Measurements from ENCODE around the gene ORC3.
"Not testable (repeated sequence)": the region's sequence is repeated elsewhere in the genome, so short reads cannot be mapped to it uniquely, and the experiment has no call there.

ORC3 gene

GRCh38 chr6:87684895-87685654 lies 95.1 kb downstream of the ORC3 start:
- no peaks in the 10 kb centered on the region for H3K9me3 Mint-ChIP-seq
- H3K4me3 Mint-ChIP-seq, result no peak overlapping the region
- no peaks in the 10 kb centered on the region for H3K27me3 Mint-ChIP-seq
- peak overlapping the region; percentile 1 for H3K27ac Mint-ChIP-seq
- peaks cover 59% of the 10 kb centered on the region for H3K36me3 Mint-ChIP-seq (ENCODE audit: low read depth)
- peaks cover 73% of the 10 kb centered on the region for H3K4me1 Mint-ChIP-seq (ENCODE audit: low read depth)

GRCh38 chr6:87686636-87687205 lies 96.8 kb downstream of the ORC3 start:
- H3K27me3 Mint-ChIP-seq, H3K9me3 Mint-ChIP-seq, H3K4me3 Mint-ChIP-seq, H3K27ac Mint-ChIP-seq: not testable (repeated sequence)
- Mint-ChIP-seq H3K36me3 (ENCODE audit: low read depth) (peaks cover 61% of the 10 kb centered on the region), H3K4me1 (ENCODE audit: low read depth) (peaks cover 80% of the 10 kb centered on the region)

GRCh38 chr6:87687296-87687695 lies 97.4 kb downstream of the ORC3 start:
- Mint-ChIP-seq H3K9me3 (no peaks in the 10 kb centered on the region), H3K4me1 (ENCODE audit: low read depth) (peaks cover 80% of the 10 kb centered on the region)

GRCh38 chr6:87687893-87688292 lies 98.0 kb downstream of the ORC3 start:
- peaks cover 79% of the 10 kb centered on the region for H3K4me1 Mint-ChIP-seq (ENCODE audit: low read depth)
- not testable (repeated sequence) for H3K4me3 Mint-ChIP-seq, H3K27me3 Mint-ChIP-seq, H3K27ac Mint-ChIP-seq, H3K9me3 Mint-ChIP-seq
- H3K36me3 Mint-ChIP-seq (ENCODE audit: low read depth), result peaks cover 54% of the 10 kb centered on the region

More at GRCh38 chr6:87687296-87687695, 97.4 kb downstream of the ORC3 start:
- H3K27ac Mint-ChIP-seq, result no peak overlapping the region
- H3K27me3 Mint-ChIP-seq, result no peaks in the 10 kb centered on the region
- H3K4me3 Mint-ChIP-seq, result no peak overlapping the region
- peaks cover 57% of the 10 kb centered on the region for H3K36me3 Mint-ChIP-seq (ENCODE audit: low read depth)

GRCh38 chr6:87690441-87690840 lies 100.5 kb downstream of the ORC3 start:
- H3K27ac Mint-ChIP-seq, result peak overlapping the region; percentile 31
- no peak overlapping the region for H3K4me3 Mint-ChIP-seq

GRCh38 chr6:87692086-87692485 lies 102.2 kb downstream of the ORC3 start:
- H3K36me3 Mint-ChIP-seq (ENCODE audit: low read depth), result peaks cover 38% of the 10 kb centered on the region
- H3K4me1 Mint-ChIP-seq (ENCODE audit: low read depth), result peaks cover 73% of the 10 kb centered on the region
- no peaks in the 10 kb centered on the region for H3K27me3 Mint-ChIP-seq
- H3K27ac Mint-ChIP-seq, result no peak overlapping the region
- no peaks in the 10 kb centered on the region for H3K9me3 Mint-ChIP-seq
- H3K4me3 Mint-ChIP-seq, result no peak overlapping the region

More at GRCh38 chr6:87690441-87690840, 100.5 kb downstream of the ORC3 start:
- H3K27me3 Mint-ChIP-seq, result no peaks in the 10 kb centered on the region
- no peaks in the 10 kb centered on the region for H3K9me3 Mint-ChIP-seq
- peaks cover 78% of the 10 kb centered on the region for H3K4me1 Mint-ChIP-seq (ENCODE audit: low read depth)
- peaks cover 50% of the 10 kb centered on the region for H3K36me3 Mint-ChIP-seq (ENCODE audit: low read depth)

GRCh38 chr6:87696817-87697216 lies 106.9 kb downstream of the ORC3 start:
- peaks cover 69% of the 10 kb centered on the region for H3K4me1 Mint-ChIP-seq (ENCODE audit: low read depth)
- H3K27ac Mint-ChIP-seq, H3K27me3 Mint-ChIP-seq, H3K4me3 Mint-ChIP-seq, H3K9me3 Mint-ChIP-seq: not testable (repeated sequence)
- H3K36me3 Mint-ChIP-seq (ENCODE audit: low read depth), result peaks cover 28% of the 10 kb centered on the region

GRCh38 chr6:87697581-87698546 lies 107.9 kb downstream of the ORC3 start:
- Mint-ChIP-seq H3K27me3 (no peaks in the 10 kb centered on the region), H3K4me1 (ENCODE audit: low read depth) (peaks cover 66% of the 10 kb centered on the region), H3K4me3 (peak overlapping the region; percentile 95), H3K36me3 (ENCODE audit: low read depth) (peaks cover 28% of the 10 kb centered on the region), H3K27ac (peak overlapping the region; percentile 52), H3K9me3 (no peaks in the 10 kb centered on the region)

- Mint-ChIP-seq H3K9me3 (no peaks in the 10 kb centered on the region), H3K4me1 (ENCODE audit: low read depth) (peaks cover 63% of the 10 kb centered on the region), H3K27ac (peak overlapping the region; percentile 28), H3K4me3 (peak overlapping the region; percentile 95), H3K36me3 (ENCODE audit: low read depth) (peaks cover 28% of the 10 kb centered on the region), H3K27me3 (no peaks in the 10 kb centered on the region)
These were observed 108.6 kb downstream of the ORC3 start for GRCh38 chr6:87698547-87699006.

- Mint-ChIP-seq H3K27me3 (no peaks in the 10 kb centered on the region), H3K9me3 (no peaks in the 10 kb centered on the region), H3K4me1 (ENCODE audit: low read depth) (peaks cover 53% of the 10 kb centered on the region), H3K36me3 (ENCODE audit: low read depth) (peaks cover 28% of the 10 kb centered on the region), H3K4me3 (peak overlapping the region; percentile 95), H3K27ac (peak overlapping the region; percentile 4)
These were observed 109.6 kb downstream of the ORC3 start for GRCh38 chr6:87699576-87699975.

GRCh38 chr6:87700397-87701343 lies 110.7 kb downstream of the ORC3 start:
- no peaks in the 10 kb centered on the region for H3K27me3 Mint-ChIP-seq
- peak overlapping the region; percentile 95 for H3K4me3 Mint-ChIP-seq
- peak overlapping the region; percentile 95 for H3K27ac Mint-ChIP-seq
- H3K36me3 Mint-ChIP-seq (ENCODE audit: low read depth), result peaks cover 24% of the 10 kb centered on the region
- peaks cover 56% of the 10 kb centered on the region for H3K4me1 Mint-ChIP-seq (ENCODE audit: low read depth)
- no peaks in the 10 kb centered on the region for H3K9me3 Mint-ChIP-seq

- Mint-ChIP-seq H3K27ac (peak overlapping the region; percentile 95), H3K4me1 (ENCODE audit: low read depth) (peaks cover 51% of the 10 kb centered on the region), H3K36me3 (ENCODE audit: low read depth) (peaks cover 23% of the 10 kb centered on the region)
These were observed 111.4 kb downstream of the ORC3 start for GRCh38 chr6:87701344-87701675.

GRCh38 chr6:87701676-87702588 lies 112.0 kb downstream of the ORC3 start, which contains the start of gene AKIRIN2:
TSS of gene AKIRIN2 (minus strand) at chr6:87702233. CDS start at chr6:87701684, 549 bp downstream.
- Mint-ChIP-seq H3K9me3 (no peaks in the 10 kb centered on the region), H3K36me3 (ENCODE audit: low read depth) (peaks cover 23% of the 10 kb centered on the region), H3K27ac (peak within 1 kb of the TSS; percentile 95), H3K4me3 (peak within 1 kb of the TSS; percentile 95), H3K4me1 (ENCODE audit: low read depth) (peaks cover 49% of the 10 kb centered on the region), H3K27me3 (no peaks in the 10 kb centered on the region)

More at GRCh38 chr6:87701344-87701675, 111.4 kb downstream of the ORC3 start:
- no peaks in the 10 kb centered on the region for H3K27me3 Mint-ChIP-seq
- H3K4me3 Mint-ChIP-seq, result peak overlapping the region; percentile 95
- H3K9me3 Mint-ChIP-seq, result no peaks in the 10 kb centered on the region
